A673 (cell line): ENCODE results near the gene SLC5A2. TPM values are rescaled to one million over a fixed set of nuclear protein-coding genes. Genes with fewer than 3 reads are reported as not detected.
"Not testable (repeated sequence)": the region's sequence is repeated elsewhere in the genome, so short reads cannot be mapped to it uniquely, and the experiment has no call there.

Experiments
- BruUV-seq: library from RNA; stranded (reverse); fragments of 400-500 nt; replicated peaks from 2 replicates; lab custom pipeline; 2021; lab: Mats Ljungman, UMichigan
- CTCF ChIA-PET: fragments of 300-600 bp; sonication (Branson Sonifier 250); formaldehyde crosslinking; loops from one replicate; lab custom pipeline; 2022; ENCODE audit warnings: antibody characterized with exemption; lab: Charles Lee
- POLR2A ChIA-PET: fragments of 300-600 bp; sonication (Branson Sonifier 250); formaldehyde crosslinking; loops from one replicate; lab custom pipeline; 2022; ENCODE audit warnings: antibody characterized with exemption; ENCODE audit not compliant: low non-redundant PET; lab: Charles Lee
- DNase-seq: peaks from one replicate; pipeline ENCODE4 v3.0.0-alpha.2; 2015; ENCODE audit warnings: low spot score
- H3K27ac ChIP-seq: fragments of 200-600 bp; sonication (generic); 2 replicates; pipeline ENCODE4 v1.5.1; 2016; ENCODE audit warnings: mixed run types, low read depth, mild to moderate bottlenecking, mixed read lengths, antibody characterized with exemption, low read length; ENCODE audit not compliant: poor library complexity, severe bottlenecking
- H3K27me3 ChIP-seq: fragments of 200-600 bp; sonication (generic); replicated peaks from 2 replicates; pipeline ENCODE4 v1.6.1; 2017; ENCODE audit warnings: mixed run types, low read depth, mild to moderate bottlenecking, mixed read lengths, antibody characterized with exemption, low read length; ENCODE audit not compliant: insufficient read depth, poor library complexity
- H3K36me3 ChIP-seq: fragments of 200-600 bp; sonication (generic); 2 replicates; pipeline ENCODE4 v1.6.1; 2016; ENCODE audit warnings: mixed run types, mild to moderate bottlenecking, mixed read lengths, antibody characterized with exemption, low read length; ENCODE audit not compliant: insufficient read depth, poor library complexity, severe bottlenecking
- H3K4me1 ChIP-seq: fragments of 200-600 bp; sonication (generic); 2 replicates; pipeline ENCODE4 v1.6.1; 2017; ENCODE audit warnings: mixed run types, mild to moderate bottlenecking, mixed read lengths, antibody characterized with exemption, low read length; ENCODE audit not compliant: insufficient read depth, poor library complexity, severe bottlenecking
- H3K4me3 ChIP-seq: fragments of 200-600 bp; sonication (generic); 2 replicates; pipeline ENCODE4 v1.5.1; 2016; ENCODE audit warnings: low read depth, mixed run types, mild to moderate bottlenecking, mixed read lengths, low read length; ENCODE audit not compliant: poor library complexity, severe bottlenecking
- H3K9me3 ChIP-seq: fragments of 200-600 bp; sonication (generic); 2 replicates; pipeline ENCODE4 v1.6.1; 2016; ENCODE audit warnings: mixed run types, low read depth, mild to moderate bottlenecking, mixed read lengths, antibody characterized with exemption, low read length; ENCODE audit not compliant: poor library complexity, severe bottlenecking
- CTCF ChIP-seq: fragments of 300-800, 200-600 bp; sonication (generic); conservative IDR thresholded peaks from 2 replicates; pipeline ENCODE4 v1.5.1; 2017; ENCODE audit warnings: low read depth, mild to moderate bottlenecking, antibody characterized with exemption, low read length, moderate library complexity, mixed read lengths
- EZH2 ChIP-seq: fragments of 200-600 bp; sonication (generic); IDR thresholded peaks from 2 replicates; pipeline ENCODE4 v1.6.1; 2017; ENCODE audit warnings: borderline replicate concordance, low read depth, mild to moderate bottlenecking, mixed read lengths, antibody characterized with exemption, low read length; ENCODE audit not compliant: poor library complexity, severe bottlenecking
- intact Hi-C: fragments of 100-400 bp; cut with micrococcal nuclease; formaldehyde crosslinking; loops from one replicate; pipeline ENCODE4 v1.10.0; 2022; ENCODE audit not compliant: unreplicated experiment
- total RNA-seq: library from RNA; stranded (reverse); gene quantifications from 2 replicates; pipeline ENCODE4 v1.2.3, GENCODE V29; 2021

Gene SLC5A2
- total RNA-seq, 1 experiment from 2014 or later: not detected

- no TSS peak for BruUV-seq
- ChIA-PET POLR2A (no interaction called here), CTCF (interaction anchor here (1.0 kb wide), 1 partner anchor 457 kb away, joined by 4 read pairs; the partner anchor contains the start of gene HSD3B7)
- Histone ChIP-seq H3K27ac (no peak overlapping the region), H3K9me3 (no peaks in the 10 kb centered on the region), H3K36me3 (no peaks in the 10 kb centered on the region), H3K27me3 (no peaks in the 10 kb centered on the region), H3K4me1 (no peaks in the 10 kb centered on the region), H3K4me3 (no peak overlapping the region)
- TF ChIP-seq EZH2 (no peak), CTCF (no peak)
- intact Hi-C loops: loop anchor here (2.0 to 5.0 kb wide), 3 partner anchors 240 to 489 kb away; partner anchors contain the start of genes HSD3B7 and PYCARD
- no peak for DNase-seq
Measured at GRCh38 chr16:31441956-31442355, 41.0 kb upstream of the SLC5A2 start.

GRCh38 chr16:31445931-31446330 is 37.0 kb upstream of the SLC5A2 start:
- DNase-seq, H3K4me3 ChIP-seq, POLR2A ChIA-PET, BruUV-seq, H3K4me1 ChIP-seq, H3K36me3 ChIP-seq, H3K27me3 ChIP-seq, intact Hi-C loops, H3K27ac ChIP-seq, H3K9me3 ChIP-seq: not testable (repeated sequence)
- CTCF ChIA-PET: interaction anchor here (0.6 kb wide), 1 partner anchor 34 kb away, joined by 6 read pairs; no protein-coding TSS in a partner anchor

GRCh38 chr16:31451201-31451600 is 31.7 kb upstream of the SLC5A2 start:
- BruUV-seq: no TSS peak
- DNase-seq: no peak
- TF ChIP-seq EZH2: no peak
- TF ChIP-seq CTCF: no peak
- intact Hi-C loops: loop anchor here (5.0 to 10.0 kb wide), 2 partner anchors 244 to 416 kb away; no protein-coding TSS in a partner anchor
- Histone ChIP-seq H3K4me1 (peaks cover 46% of the 10 kb centered on the region), H3K27me3 (no peaks in the 10 kb centered on the region), H3K27ac (no peak overlapping the region), H3K4me3 (no peak overlapping the region), H3K36me3 (no peaks in the 10 kb centered on the region), H3K9me3 (no peaks in the 10 kb centered on the region)
- ChIA-PET POLR2A (no interaction called here), CTCF (interaction anchor here (1.0 to 1.2 kb wide), 2 partner anchors 9 to 15 kb away, joined by 3 to 5 read pairs; no protein-coding TSS in a partner anchor)
